PC-9 (cell line): ENCODE measurements around the gene EGLN1.

Source experiments
- EZH2 ChIP-seq: fragments of 200-600 bp; sonication (generic); IDR thresholded peaks from 2 replicates; pipeline ENCODE4 v1.8.0; 2017; ENCODE audit warnings: antibody characterized with exemption, low read depth
- TF ChIP-seq, protein P1 (sequence below): fragments of 200-600 bp; sonication (generic); conservative IDR thresholded peaks from 2 replicates; pipeline ENCODE4 v1.6.1; 2017; ENCODE audit warnings: mixed run types, antibody characterized with exemption, mild to moderate bottlenecking, moderate library complexity

DNA sequence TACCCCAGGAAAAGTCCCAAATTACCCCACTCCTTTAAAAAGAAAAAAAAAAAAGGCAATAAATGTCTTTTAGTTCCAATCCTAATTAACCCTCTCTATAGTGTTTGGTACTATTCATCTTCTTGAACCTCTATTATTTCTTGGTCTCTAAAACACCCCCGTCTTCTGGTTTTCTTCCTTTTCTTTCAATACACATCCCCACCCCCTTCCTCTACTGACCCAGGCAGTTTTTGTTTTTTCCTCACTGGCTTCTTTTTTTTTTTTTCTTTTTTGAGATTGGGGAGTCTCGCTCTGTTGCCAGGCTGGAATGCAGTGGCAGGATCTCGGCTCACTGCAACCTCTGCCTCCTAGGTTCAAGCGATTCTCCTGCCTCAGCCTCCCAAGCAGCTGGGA is 26.1 kb downstream of the EGLN1 start:
- TF ChIP-seq, protein P1, sequence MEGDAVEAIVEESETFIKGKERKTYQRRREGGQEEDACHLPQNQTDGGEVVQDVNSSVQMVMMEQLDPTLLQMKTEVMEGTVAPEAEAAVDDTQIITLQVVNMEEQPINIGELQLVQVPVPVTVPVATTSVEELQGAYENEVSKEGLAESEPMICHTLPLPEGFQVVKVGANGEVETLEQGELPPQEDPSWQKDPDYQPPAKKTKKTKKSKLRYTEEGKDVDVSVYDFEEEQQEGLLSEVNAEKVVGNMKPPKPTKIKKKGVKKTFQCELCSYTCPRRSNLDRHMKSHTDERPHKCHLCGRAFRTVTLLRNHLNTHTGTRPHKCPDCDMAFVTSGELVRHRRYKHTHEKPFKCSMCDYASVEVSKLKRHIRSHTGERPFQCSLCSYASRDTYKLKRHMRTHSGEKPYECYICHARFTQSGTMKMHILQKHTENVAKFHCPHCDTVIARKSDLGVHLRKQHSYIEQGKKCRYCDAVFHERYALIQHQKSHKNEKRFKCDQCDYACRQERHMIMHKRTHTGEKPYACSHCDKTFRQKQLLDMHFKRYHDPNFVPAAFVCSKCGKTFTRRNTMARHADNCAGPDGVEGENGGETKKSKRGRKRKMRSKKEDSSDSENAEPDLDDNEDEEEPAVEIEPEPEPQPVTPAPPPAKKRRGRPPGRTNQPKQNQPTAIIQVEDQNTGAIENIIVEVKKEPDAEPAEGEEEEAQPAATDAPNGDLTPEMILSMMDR = no peak
- TF ChIP-seq EZH2 = no peak
